ENCODE data around the gene CCR6.

CCR6 gene

DNA sequence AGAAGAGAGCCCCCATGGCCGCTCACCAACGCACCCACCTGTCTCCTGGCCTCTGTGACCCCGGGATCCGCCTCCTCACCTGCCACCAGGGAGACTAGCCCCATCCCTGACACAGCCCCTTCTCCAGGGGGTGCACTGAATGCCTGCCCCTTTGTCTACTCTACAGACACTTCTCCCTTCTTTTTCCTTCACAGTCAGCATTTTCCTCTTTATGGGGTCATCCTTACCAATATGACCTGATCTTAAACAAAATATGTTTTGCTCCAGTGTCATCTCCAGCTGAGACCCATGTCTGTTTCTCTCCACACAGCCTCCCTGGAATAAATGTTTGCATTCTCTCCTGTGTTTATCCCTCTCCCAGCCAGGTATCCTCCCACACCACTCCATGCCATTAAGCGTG is 14.6 kb upstream of the CCR6 start:
- peaks cover 8 to 14% of the 10 kb centered on the region in 2 donors for H3K4me1 ChIP-seq (ENCODE audit: control insufficient read depth in 1 of 2, insufficient read depth in 2 of 2, low read length in 2 of 2)

DNA sequence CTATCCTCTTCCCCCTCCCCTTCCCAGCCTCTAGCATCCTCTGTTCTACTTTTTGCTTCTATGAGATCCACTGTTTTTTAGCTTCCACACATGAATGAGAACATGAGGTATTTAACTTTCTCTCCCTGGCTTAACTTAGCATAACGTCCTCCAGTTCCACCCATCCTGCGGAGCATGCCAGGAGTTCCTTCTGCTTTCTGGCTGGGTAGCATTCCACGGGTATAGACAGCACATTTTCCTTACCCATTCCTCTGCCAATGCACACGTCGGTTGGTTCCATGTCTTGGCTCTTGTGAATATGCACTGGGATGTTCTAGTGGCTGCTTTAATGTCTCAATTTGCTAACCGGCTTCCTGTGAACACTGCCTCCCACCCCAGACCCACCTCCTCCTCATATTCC is 13.2 kb upstream of the CCR6 start:
- H3K27ac ChIP-seq (ENCODE audit: low read depth, low read length), result no peak overlapping the region

More for the DNA sequence above, 14.6 kb upstream of the CCR6 start:
- Histone ChIP-seq H3K4me3 (ENCODE audit: low read depth in 1 of 2, low read length in 2 of 2) (no peak overlapping the region), H3K27me3 (ENCODE audit: control insufficient read depth in 1 of 2, insufficient read depth in 2 of 2, low read length in 2 of 2) (peaks cover 0 to 12% of the 10 kb centered on the region in 2 donors), H3K9me3 (ENCODE audit: control insufficient read depth in 1 of 2, low read length in 2 of 2) (no peaks in the 10 kb centered on the region), H3K9ac (ENCODE audit: low read depth in 1 of 2, low read length in 2 of 2) (no peak overlapping the region), H3K27ac (ENCODE audit: low read depth, low read length) (no peak overlapping the region), H3K36me3 (ENCODE audit: control insufficient read depth in 1 of 2, insufficient read depth in 2 of 2, low read length in 2 of 2) (no peaks in the 10 kb centered on the region)

DNA sequence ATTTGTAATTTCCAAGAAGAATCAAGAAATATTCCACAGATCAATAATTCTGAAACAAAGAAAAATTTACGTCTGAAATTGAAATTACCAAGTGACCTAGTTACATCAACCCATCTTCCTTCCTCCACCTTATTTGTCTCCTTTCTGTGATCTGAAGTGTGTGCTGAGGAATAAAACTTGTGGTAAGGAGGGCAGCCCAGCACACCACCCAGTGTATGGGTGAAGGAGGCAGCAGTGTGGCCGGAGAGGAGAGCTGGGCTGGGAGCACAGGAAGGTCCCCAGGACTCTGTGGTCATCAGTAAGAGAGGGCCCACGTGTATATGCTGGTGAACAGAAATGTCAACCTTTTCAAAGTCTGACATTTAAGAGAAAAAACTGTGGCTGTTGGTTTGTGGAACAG is 11.3 kb upstream of the CCR6 start:
- H3K9me3 ChIP-seq (ENCODE audit: control insufficient read depth in 1 of 2, low read length in 2 of 2), result no peaks in the 10 kb centered on the region
- H3K36me3 ChIP-seq (ENCODE audit: control insufficient read depth in 1 of 2, insufficient read depth in 2 of 2, low read length in 2 of 2), result no peaks in the 10 kb centered on the region
- H3K4me1 ChIP-seq (ENCODE audit: control insufficient read depth in 1 of 2, insufficient read depth in 2 of 2, low read length in 2 of 2), result peaks cover 4 to 15% of the 10 kb centered on the region in 2 donors
- peaks cover 0 to 12% of the 10 kb centered on the region in 2 donors for H3K27me3 ChIP-seq (ENCODE audit: control insufficient read depth in 1 of 2, insufficient read depth in 2 of 2, low read length in 2 of 2)
- H3K9ac ChIP-seq (ENCODE audit: low read depth in 1 of 2, low read length in 2 of 2), result no peak overlapping the region
- no peak overlapping the region for H3K27ac ChIP-seq (ENCODE audit: low read depth, low read length)
- no peak overlapping the region for H3K4me3 ChIP-seq (ENCODE audit: low read depth in 1 of 2, low read length in 2 of 2)

More for the DNA sequence above, 13.2 kb upstream of the CCR6 start:
- H3K9ac ChIP-seq (ENCODE audit: low read depth in 1 of 2, low read length in 2 of 2), result no peak overlapping the region
- H3K4me3 ChIP-seq (ENCODE audit: low read depth in 1 of 2, low read length in 2 of 2), result no peak overlapping the region
- no peaks in the 10 kb centered on the region for H3K9me3 ChIP-seq (ENCODE audit: control insufficient read depth in 1 of 2, low read length in 2 of 2)
- peaks cover 0 to 6% of the 10 kb centered on the region in 2 donors for H3K4me1 ChIP-seq (ENCODE audit: control insufficient read depth in 1 of 2, insufficient read depth in 2 of 2, low read length in 2 of 2)
- H3K36me3 ChIP-seq (ENCODE audit: control insufficient read depth in 1 of 2, insufficient read depth in 2 of 2, low read length in 2 of 2), result no peaks in the 10 kb centered on the region
- peaks cover 0 to 12% of the 10 kb centered on the region in 2 donors for H3K27me3 ChIP-seq (ENCODE audit: control insufficient read depth in 1 of 2, insufficient read depth in 2 of 2, low read length in 2 of 2)

DNA sequence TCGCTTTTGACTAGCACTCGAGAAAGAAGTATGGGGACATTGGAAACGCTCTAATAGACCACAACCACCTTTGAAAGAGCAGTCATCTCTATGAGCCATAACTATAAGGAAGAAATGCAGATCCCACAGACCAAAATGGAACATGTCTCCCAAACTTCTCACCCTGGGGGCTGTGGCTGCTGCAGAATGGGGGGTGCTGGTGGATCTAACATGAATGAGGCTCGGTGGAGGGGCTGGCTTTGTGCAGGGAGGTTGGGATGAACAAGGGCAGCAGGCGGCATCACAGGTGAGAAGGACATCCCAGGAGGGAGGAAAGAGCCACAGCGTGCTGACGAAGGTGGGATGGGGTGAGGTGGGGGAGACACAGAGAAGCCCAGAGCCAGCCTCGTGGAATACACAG is 10.5 kb upstream of the CCR6 start:
- no peaks in the 10 kb centered on the region for H3K36me3 ChIP-seq (ENCODE audit: control insufficient read depth in 1 of 2, insufficient read depth in 2 of 2, low read length in 2 of 2)
- H3K4me3 ChIP-seq (ENCODE audit: low read depth in 1 of 2, low read length in 2 of 2), result peak overlapping the region in 1 of 2 donors; percentile 5
- H3K27me3 ChIP-seq (ENCODE audit: control insufficient read depth in 1 of 2, insufficient read depth in 2 of 2, low read length in 2 of 2), result peaks cover 0 to 12% of the 10 kb centered on the region in 2 donors
- no peak overlapping the region for H3K27ac ChIP-seq (ENCODE audit: low read depth, low read length)
- peaks cover 4 to 16% of the 10 kb centered on the region in 2 donors for H3K4me1 ChIP-seq (ENCODE audit: control insufficient read depth in 1 of 2, insufficient read depth in 2 of 2, low read length in 2 of 2)
- H3K9ac ChIP-seq (ENCODE audit: low read depth in 1 of 2, low read length in 2 of 2), result no peak overlapping the region
- no peaks in the 10 kb centered on the region for H3K9me3 ChIP-seq (ENCODE audit: control insufficient read depth in 1 of 2, low read length in 2 of 2)

DNA sequence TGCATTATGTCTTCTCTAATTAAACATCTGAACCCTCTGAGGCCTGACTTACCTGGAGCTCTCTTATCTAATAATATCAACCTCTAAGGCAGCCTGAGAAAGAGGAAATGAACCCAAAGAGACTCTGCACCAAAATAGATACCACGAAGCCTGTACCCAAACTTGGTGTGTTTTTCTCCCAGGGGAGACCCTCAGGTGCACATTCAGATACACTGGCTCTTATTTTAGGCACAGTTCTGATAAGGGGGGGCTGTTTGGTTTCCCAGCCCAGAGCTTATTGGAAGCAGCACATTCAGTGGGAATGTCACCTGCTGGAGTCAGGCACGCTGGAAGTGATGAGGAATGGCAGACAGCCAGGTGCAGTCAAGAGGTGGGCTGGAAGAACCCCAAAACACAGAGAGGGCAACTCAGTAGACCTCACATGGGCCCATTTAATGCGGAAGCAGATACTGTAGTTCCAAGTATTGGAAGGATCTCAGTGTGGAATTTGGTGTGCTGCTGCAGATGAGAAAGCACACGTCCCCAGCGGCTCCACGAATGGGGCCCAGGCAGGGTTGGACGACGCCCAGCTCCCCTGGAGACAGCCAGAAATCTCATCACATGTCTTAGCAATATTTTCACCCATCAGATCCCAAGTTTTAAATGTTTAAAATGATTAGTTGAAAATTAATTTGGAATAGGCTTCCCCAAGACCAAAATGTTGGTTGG is 9.7 kb upstream of the CCR6 start:
- Histone ChIP-seq H3K4me3 (ENCODE audit: low read depth in 1 of 2, low read length in 2 of 2) (peak overlapping the region; percentile 3 to 22), H3K27me3 (ENCODE audit: control insufficient read depth in 1 of 2, insufficient read depth in 2 of 2, low read length in 2 of 2) (peaks cover 0 to 12% of the 10 kb centered on the region in 2 donors), H3K36me3 (ENCODE audit: control insufficient read depth in 1 of 2, insufficient read depth in 2 of 2, low read length in 2 of 2) (no peaks in the 10 kb centered on the region), H3K4me1 (ENCODE audit: control insufficient read depth in 1 of 2, insufficient read depth in 2 of 2, low read length in 2 of 2) (peaks cover 4 to 16% of the 10 kb centered on the region in 2 donors), H3K27ac (ENCODE audit: low read depth, low read length) (no peak overlapping the region), H3K9me3 (ENCODE audit: control insufficient read depth in 1 of 2, low read length in 2 of 2) (no peaks in the 10 kb centered on the region), H3K9ac (ENCODE audit: low read depth in 1 of 2, low read length in 2 of 2) (no peak overlapping the region)

DNA sequence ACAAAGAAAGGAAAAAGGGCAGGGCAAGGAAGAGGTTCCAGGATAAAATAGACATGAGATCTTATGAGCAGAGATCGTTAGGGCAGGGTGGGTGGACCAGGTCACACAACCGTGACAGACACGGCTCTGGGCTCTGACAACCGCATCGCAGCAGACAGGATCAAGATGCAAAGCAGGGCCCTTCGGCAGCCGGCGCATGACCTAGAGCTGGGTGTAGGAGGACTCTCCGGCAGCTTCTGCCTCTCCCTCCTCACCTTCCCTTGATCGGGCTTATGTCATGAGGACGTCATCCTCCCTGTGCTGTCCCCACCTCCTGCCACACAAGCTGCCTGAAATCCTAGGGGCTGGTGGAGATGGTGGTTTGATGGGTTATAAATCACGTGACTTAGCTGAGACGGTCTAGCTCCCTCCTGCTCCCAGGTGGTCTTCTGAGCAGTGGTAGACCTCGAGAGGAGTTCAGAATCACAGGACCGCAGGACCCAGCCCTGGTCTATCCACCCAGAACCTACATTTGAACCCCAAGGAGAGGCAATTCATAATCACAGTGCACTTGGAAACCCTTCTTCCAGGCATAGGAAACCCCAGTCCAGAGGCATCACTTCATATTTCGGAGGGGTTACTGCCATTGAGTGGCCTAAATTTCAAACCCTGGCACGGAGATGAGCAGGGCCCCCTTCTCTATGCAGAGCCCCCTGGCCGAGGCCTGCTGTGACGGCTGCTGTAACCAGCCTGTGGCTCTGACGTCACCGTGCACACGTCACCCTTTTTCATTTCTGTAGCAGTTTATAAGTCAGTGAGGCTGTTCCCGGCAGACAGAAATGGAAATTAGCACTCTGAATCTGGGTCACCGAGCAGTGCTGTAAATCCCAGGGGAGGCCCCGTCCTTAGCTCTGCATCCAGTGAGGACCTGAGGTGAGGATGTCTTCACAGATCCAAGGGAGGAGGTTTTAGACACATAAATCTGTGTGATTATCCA is 8.7 kb upstream of the CCR6 start:
- Histone ChIP-seq H3K9me3 (ENCODE audit: control insufficient read depth in 1 of 2, low read length in 2 of 2) (no peaks in the 10 kb centered on the region), H3K4me3 (ENCODE audit: low read depth in 1 of 2, low read length in 2 of 2) (peak overlapping the region in 1 of 2 donors; percentile 28), H3K4me1 (ENCODE audit: control insufficient read depth in 1 of 2, insufficient read depth in 2 of 2, low read length in 2 of 2) (peaks cover 4 to 16% of the 10 kb centered on the region in 2 donors), H3K9ac (ENCODE audit: low read depth in 1 of 2, low read length in 2 of 2) (no peak overlapping the region), H3K27me3 (ENCODE audit: control insufficient read depth in 1 of 2, insufficient read depth in 2 of 2, low read length in 2 of 2) (peaks cover 0 to 12% of the 10 kb centered on the region in 2 donors), H3K27ac (ENCODE audit: low read depth, low read length) (no peak overlapping the region), H3K36me3 (ENCODE audit: control insufficient read depth in 1 of 2, insufficient read depth in 2 of 2, low read length in 2 of 2) (no peaks in the 10 kb centered on the region)

DNA sequence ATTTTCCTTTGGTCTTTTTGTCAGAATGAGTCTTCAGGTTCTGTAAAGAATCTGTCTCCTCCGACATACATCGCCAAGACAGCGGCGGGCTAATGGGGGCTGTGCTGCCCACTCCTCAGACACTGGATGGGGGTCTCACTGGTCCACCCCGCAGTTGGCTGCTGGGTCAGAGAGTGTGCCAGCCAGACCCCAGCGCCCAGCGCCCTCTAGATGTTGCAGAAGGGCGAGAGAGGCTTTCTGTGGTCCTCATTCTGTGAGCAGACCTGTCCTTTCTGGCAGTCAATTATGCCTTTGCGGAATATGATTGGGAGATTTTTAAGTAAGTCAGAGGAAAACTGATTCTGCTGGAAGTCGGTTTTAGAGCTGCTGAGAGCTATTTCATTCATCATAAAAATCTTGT is 7.8 kb upstream of the CCR6 start:
- H3K4me1 ChIP-seq (ENCODE audit: control insufficient read depth in 1 of 2, insufficient read depth in 2 of 2, low read length in 2 of 2), result peaks cover 4 to 16% of the 10 kb centered on the region in 2 donors
- no peak overlapping the region for H3K9ac ChIP-seq (ENCODE audit: low read depth in 1 of 2, low read length in 2 of 2)
- no peak overlapping the region for H3K4me3 ChIP-seq (ENCODE audit: low read depth in 1 of 2, low read length in 2 of 2)
- H3K27me3 ChIP-seq (ENCODE audit: control insufficient read depth in 1 of 2, insufficient read depth in 2 of 2, low read length in 2 of 2), result peaks cover 0 to 12% of the 10 kb centered on the region in 2 donors
- no peaks in the 10 kb centered on the region for H3K36me3 ChIP-seq (ENCODE audit: control insufficient read depth in 1 of 2, insufficient read depth in 2 of 2, low read length in 2 of 2)
- H3K27ac ChIP-seq (ENCODE audit: low read depth, low read length), result no peak overlapping the region
- H3K9me3 ChIP-seq (ENCODE audit: control insufficient read depth in 1 of 2, low read length in 2 of 2), result no peaks in the 10 kb centered on the region

DNA sequence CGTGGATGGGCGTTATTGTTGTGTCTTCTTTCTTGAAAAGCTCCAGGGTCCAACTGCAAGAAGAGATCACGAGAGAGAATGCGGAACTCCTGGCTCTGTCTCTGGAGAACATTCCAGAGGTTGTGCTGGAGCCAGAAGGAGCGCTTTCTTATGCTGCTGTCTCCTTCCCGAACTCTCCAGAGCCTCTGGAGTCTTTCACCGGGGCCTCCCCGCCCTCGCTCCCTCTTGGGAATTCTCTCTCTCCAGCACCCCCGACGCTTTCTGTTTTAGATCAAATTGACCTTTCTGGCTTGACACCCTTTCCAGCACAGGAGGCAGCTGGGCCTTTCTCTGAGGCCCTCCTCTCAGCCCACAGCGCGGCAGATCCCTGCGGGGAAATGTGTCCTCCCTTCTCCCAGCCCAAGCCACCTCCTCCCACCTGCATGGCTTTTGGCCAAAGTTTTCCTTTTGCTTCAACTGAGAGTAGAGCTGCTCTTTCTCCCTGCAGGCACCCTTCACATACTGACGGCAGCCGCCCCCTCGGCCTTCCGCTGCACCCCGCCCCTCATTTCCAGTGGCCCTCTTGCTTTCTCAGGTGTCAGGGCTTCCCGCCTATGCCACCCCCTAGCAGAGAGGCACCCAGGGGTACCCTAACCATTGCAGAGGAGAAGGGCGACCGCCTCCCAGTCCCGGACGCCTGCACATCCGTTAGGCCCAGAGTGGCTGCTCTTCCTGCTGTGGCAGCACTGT is 6.6 kb upstream of the CCR6 start:
- Histone ChIP-seq H3K27ac (ENCODE audit: low read depth, low read length) (no peak overlapping the region), H3K4me3 (ENCODE audit: low read depth in 1 of 2, low read length in 2 of 2) (peak overlapping the region; percentile 44 to 61)

DNA sequence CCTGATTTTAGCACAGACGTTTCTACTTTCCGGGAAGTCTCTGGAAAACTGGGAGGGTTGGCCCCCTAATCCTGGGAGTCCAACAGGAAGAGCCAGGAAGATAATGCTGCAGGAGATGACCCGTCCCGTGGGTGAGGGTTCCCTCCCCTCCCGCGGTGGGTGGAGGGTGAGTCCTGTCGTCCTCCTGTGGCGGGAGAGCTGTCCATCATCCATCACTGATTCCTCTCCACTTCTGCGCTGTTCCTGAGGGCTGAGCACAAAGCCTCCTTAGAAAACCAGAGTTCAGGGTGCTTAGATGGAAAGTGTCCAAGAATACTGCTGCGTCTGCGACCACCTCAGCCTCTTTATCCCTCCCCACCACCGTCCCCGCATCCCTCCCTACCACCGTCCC is 6.1 kb upstream of the CCR6 start:
- H3K27ac ChIP-seq (ENCODE audit: low read depth, low read length), result no peak overlapping the region

More for the DNA sequence above, 6.6 kb upstream of the CCR6 start:
- no peaks in the 10 kb centered on the region for H3K36me3 ChIP-seq (ENCODE audit: control insufficient read depth in 1 of 2, insufficient read depth in 2 of 2, low read length in 2 of 2)
- H3K4me1 ChIP-seq (ENCODE audit: control insufficient read depth in 1 of 2, insufficient read depth in 2 of 2, low read length in 2 of 2), result peaks cover 12 to 16% of the 10 kb centered on the region in 2 donors
- H3K27me3 ChIP-seq (ENCODE audit: control insufficient read depth in 1 of 2, insufficient read depth in 2 of 2, low read length in 2 of 2), result peaks cover 0 to 3% of the 10 kb centered on the region in 2 donors
- H3K9me3 ChIP-seq (ENCODE audit: control insufficient read depth in 1 of 2, low read length in 2 of 2), result no peaks in the 10 kb centered on the region
- H3K9ac ChIP-seq (ENCODE audit: low read depth in 1 of 2, low read length in 2 of 2), result peak overlapping the region in 1 of 2 donors; percentile 28

More for the DNA sequence above, 6.1 kb upstream of the CCR6 start:
- Histone ChIP-seq H3K36me3 (ENCODE audit: control insufficient read depth in 1 of 2, insufficient read depth in 2 of 2, low read length in 2 of 2) (no peaks in the 10 kb centered on the region), H3K27me3 (ENCODE audit: control insufficient read depth in 1 of 2, insufficient read depth in 2 of 2, low read length in 2 of 2) (peaks cover 0 to 3% of the 10 kb centered on the region in 2 donors), H3K4me1 (ENCODE audit: control insufficient read depth in 1 of 2, insufficient read depth in 2 of 2, low read length in 2 of 2) (peaks cover 13 to 22% of the 10 kb centered on the region in 2 donors), H3K4me3 (ENCODE audit: low read depth in 1 of 2, low read length in 2 of 2) (peak overlapping the region in 1 of 2 donors; percentile 44), H3K9ac (ENCODE audit: low read depth in 1 of 2, low read length in 2 of 2) (no peak overlapping the region), H3K9me3 (ENCODE audit: control insufficient read depth in 1 of 2, low read length in 2 of 2) (no peaks in the 10 kb centered on the region)
